Peyer's patch (tissue), 4 donors: ENCODE results near the gene SLC1A2.

ENCODE experiments used
- CTCF ChIP-seq, 6 experiments: fragments of 450-650 bp in 4 of 6; fragments of 200-600 bp in 2 of 6; sonication (generic) in 1 of 6; IDR thresholded peaks; one replicate each; pipeline ENCODE4 v1.5.1; 2017 to 2019; ENCODE audit warnings: antibody characterized with exemption in 6 of 6, mild to moderate bottlenecking in 3 of 6, moderate library complexity in 1 of 6
- POLR2A ChIP-seq, 2 donors: fragments of 450-650 bp; IDR thresholded peaks; one replicate each; pipeline ENCODE4 v1.5.1; 2017; ENCODE audit warnings: antibody characterized with exemption in 2 of 2, mild to moderate bottlenecking in 2 of 2, moderate library complexity in 2 of 2

DNA sequence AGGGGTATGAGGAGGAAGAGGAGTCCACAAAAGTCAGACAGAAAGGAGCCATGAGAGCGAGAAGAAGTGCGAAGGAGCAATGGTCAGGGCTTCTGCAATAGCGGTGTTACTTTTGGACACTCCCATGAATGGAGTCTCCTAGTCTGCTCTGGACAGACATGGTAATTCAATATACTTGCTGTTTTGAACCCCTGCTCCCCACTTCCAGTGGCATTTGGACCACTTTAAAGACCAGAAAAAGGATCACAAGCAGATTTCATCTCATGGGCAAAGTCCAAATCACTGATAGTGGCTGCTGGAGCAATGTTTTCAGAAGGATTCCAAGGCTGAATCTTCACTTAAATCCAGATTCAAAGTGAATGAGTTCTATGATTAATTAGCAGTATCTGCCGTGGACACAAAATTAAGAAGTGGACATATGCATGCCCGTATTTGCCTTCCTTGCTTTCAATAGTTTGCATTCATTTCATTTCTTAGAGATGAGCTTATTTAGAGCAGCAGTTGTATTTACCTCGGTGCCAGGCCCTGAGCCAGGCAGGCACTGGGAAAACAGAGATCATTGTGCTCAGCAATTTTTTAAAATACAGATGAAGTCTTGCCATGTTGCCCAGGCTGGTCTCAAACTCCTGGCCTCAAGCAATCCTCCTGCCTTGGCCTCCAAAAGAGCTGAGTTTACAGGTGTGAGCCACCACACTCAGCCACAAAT is 72.0 kb downstream of the SLC1A2 start:
- TF ChIP-seq CTCF (IDR thresholded peaks at IDR 0.05) (no peak), POLR2A (IDR thresholded peaks at IDR 0.05) (no peak)
